ENCODE results near the gene GGA2. TPM values are rescaled to one million over a fixed set of nuclear protein-coding genes. Genes with fewer than 3 reads are reported as not detected.

The GGA2 gene
- total RNA-seq, 1 experiment from 2014 or later = 85.1 TPM

DNA sequence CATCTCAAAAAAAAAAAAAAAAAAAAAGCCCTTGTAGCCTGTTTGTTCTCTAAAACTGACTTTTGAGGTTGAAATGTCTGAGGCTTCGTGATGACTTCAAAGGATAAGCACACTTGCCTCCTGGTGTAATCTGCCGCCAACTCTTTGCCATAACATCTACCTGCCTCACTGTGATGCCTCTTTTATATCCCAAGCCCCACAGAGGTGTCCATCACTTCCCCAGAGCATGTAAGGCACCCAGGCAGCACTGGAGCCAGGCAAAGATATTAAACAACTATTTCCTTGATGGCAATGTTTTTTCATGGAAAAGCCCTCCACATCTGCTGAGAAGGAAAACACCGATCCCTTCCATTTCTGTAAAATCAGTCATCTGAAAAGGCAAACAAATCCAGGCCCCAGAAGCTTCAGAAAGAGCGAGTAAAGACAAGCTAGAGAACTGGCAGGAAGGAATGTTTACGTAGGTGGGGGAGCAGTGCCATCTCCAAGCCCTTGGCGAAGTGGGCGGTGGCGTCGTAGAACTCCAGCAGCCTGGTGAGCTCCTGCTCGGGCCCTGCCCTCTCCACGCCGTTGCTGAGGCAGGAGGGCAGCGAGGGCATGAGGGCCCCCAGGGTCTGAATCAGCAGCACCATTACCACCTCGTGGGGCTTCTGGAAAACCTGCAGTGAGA, 85.9 kb downstream of the GGA2 start:
- no peaks in the 10 kb centered on the region for H3K79me2 ChIP-seq (ENCODE audit: low read depth)
- no peaks in the 10 kb centered on the region; the same call in 1 of the 2 replicates for H4K20me1 ChIP-seq (ENCODE audit: insufficient read depth)
- ChIA-PET CTCF (interaction anchor here (0.6 kb wide), 1 partner anchor 121 kb away, joined by 3 read pairs; no protein-coding TSS in a partner anchor), POLR2A (ENCODE audit: unreplicated experiment) (no interaction called here)
- H3K36me3 ChIP-seq (ENCODE audit: low read depth) = no peaks in the 10 kb centered on the region; the same call in 1 of the 2 replicates
- intact Hi-C loops (cut with micrococcal nuclease; ENCODE audit: unreplicated experiment) = loop anchor here (5.0 kb wide), 1 partner anchor 167 kb away; no protein-coding TSS in a partner anchor
- no peak for DNase-seq
- BruUV-seq (replicated peaks) = no TSS peak
- H3K4me1 ChIP-seq (replicated peaks; ENCODE audit: insufficient read depth) = peaks cover 18% of the 10 kb centered on the region
- H3K27me3 ChIP-seq (ENCODE audit: insufficient read depth, low read depth) = no peaks in the 10 kb centered on the region
- no peak overlapping the region for H3K4me2 ChIP-seq
- TF ChIP-seq, protein P1, sequence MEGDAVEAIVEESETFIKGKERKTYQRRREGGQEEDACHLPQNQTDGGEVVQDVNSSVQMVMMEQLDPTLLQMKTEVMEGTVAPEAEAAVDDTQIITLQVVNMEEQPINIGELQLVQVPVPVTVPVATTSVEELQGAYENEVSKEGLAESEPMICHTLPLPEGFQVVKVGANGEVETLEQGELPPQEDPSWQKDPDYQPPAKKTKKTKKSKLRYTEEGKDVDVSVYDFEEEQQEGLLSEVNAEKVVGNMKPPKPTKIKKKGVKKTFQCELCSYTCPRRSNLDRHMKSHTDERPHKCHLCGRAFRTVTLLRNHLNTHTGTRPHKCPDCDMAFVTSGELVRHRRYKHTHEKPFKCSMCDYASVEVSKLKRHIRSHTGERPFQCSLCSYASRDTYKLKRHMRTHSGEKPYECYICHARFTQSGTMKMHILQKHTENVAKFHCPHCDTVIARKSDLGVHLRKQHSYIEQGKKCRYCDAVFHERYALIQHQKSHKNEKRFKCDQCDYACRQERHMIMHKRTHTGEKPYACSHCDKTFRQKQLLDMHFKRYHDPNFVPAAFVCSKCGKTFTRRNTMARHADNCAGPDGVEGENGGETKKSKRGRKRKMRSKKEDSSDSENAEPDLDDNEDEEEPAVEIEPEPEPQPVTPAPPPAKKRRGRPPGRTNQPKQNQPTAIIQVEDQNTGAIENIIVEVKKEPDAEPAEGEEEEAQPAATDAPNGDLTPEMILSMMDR (conservative IDR thresholded peaks at IDR 0.05) = no peak
- TF ChIP-seq EZH2 (IDR thresholded peaks at IDR 0.05; ENCODE audit: low read depth) = no peak
- H3K9me3 ChIP-seq (ENCODE audit: insufficient read depth, low read depth) = no peaks in the 10 kb centered on the region
- H3K9me2 ChIP-seq (ENCODE audit: insufficient read depth) = no peaks in the 10 kb centered on the region
- no peak overlapping the region for H2AFZ ChIP-seq
- peaks cover 13% of the 10 kb centered on the region for H3F3A ChIP-seq (ENCODE audit: insufficient read depth, low read depth)
- H3K27ac ChIP-seq = peak overlapping the region; percentile 48
- H3K4me3 ChIP-seq = no peak overlapping the region

DNA sequence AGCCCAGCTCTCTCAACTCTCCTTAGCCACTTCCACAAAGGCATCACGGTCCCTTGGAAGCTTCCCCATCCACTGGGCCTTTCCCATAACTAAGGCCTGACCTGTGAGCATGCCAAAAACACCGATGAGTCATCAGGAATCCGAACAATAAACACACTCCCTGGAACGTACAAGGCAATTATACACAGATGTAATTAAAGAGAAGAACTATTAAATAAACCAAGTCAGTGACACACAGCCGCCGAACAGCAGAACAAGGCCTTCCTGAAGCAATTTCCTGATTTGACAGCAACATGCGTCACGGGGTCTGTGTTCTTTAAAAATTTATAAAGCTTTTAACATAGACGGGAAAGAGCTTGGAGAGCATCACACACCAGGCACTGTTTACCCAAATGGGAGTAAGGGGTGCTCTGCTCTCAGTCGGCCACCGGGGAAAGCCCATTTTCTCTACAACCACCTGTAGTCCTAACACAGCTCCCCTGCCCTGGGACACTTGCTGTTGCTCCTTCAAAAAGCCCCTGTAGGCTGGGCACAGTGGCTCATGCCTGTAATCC, 86.7 kb downstream of the GGA2 start:
- peaks cover 18% of the 10 kb centered on the region for H3K4me1 ChIP-seq (replicated peaks; ENCODE audit: insufficient read depth)
- DNase-seq = peak; percentile 62 to 88
- intact Hi-C loops (cut with micrococcal nuclease; ENCODE audit: unreplicated experiment) = loop anchor here (5.0 kb wide), 1 partner anchor 166 kb away; no protein-coding TSS in a partner anchor
- H3K4me2 ChIP-seq = peak overlapping the region; percentile 36
- POLR2A ChIA-PET (ENCODE audit: unreplicated experiment) = interaction anchor here (0.7 kb wide), 1 partner anchor 58 kb away, joined by 7 read pairs; no protein-coding TSS in a partner anchor
- no peak overlapping the region for H2AFZ ChIP-seq
- no TSS peak for BruUV-seq (replicated peaks)
- no peaks in the 10 kb centered on the region for H3K9me3 ChIP-seq (ENCODE audit: insufficient read depth, low read depth)
- H3K9me2 ChIP-seq (ENCODE audit: insufficient read depth) = no peaks in the 10 kb centered on the region
- CTCF ChIA-PET = no interaction called here
- peaks cover 3% of the 10 kb centered on the region; the same call in 1 of the 2 replicates for H3K36me3 ChIP-seq (ENCODE audit: low read depth)
- H3K4me3 ChIP-seq = no peak overlapping the region
- no peaks in the 10 kb centered on the region; the same call in 1 of the 2 replicates for H4K20me1 ChIP-seq (ENCODE audit: insufficient read depth)
- H3F3A ChIP-seq (ENCODE audit: insufficient read depth, low read depth) = peaks cover 13% of the 10 kb centered on the region
- no peaks in the 10 kb centered on the region for H3K79me2 ChIP-seq (ENCODE audit: low read depth)
- H3K27ac ChIP-seq = peak overlapping the region; percentile 48
- no peaks in the 10 kb centered on the region for H3K27me3 ChIP-seq (ENCODE audit: insufficient read depth, low read depth)
- TF ChIP-seq, protein P1 (conservative IDR thresholded peaks at IDR 0.05) = no peak
- TF ChIP-seq EZH2 (IDR thresholded peaks at IDR 0.05; ENCODE audit: low read depth) = no peak

DNA sequence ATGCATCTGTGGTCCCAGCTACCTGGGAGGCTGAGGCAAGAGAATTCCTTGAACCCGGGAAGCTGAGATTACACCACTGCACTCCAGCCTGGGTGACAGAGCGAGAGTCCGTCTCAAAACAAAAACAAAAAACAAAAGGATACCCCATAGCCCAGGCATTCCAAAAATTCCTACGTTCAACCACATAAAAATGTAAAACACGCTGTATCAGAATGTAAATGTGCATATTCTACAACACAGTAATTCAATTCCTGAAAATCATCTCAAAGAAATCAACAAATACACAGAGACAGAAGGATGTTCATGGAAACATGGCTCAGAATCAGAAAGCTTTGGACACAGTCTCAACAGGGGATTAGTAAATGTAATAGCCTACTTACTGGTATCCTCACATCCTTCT, 90.3 kb downstream of the GGA2 start:
- Histone ChIP-seq H3K36me3 (ENCODE audit: low read depth) (peaks cover 10% of the 10 kb centered on the region; the same call in 1 of the 2 replicates), H3K4me3 (no peak overlapping the region), H3F3A (ENCODE audit: insufficient read depth, low read depth) (peaks cover 13% of the 10 kb centered on the region), H2AFZ (no peak overlapping the region), H3K27me3 (ENCODE audit: insufficient read depth, low read depth) (no peaks in the 10 kb centered on the region), H3K9me2 (ENCODE audit: insufficient read depth) (no peaks in the 10 kb centered on the region), H3K4me2 (no peak overlapping the region), H3K27ac (no peak overlapping the region), H3K9me3 (ENCODE audit: insufficient read depth, low read depth) (no peaks in the 10 kb centered on the region), H3K79me2 (ENCODE audit: low read depth) (no peaks in the 10 kb centered on the region), H3K4me1 (replicated peaks; ENCODE audit: insufficient read depth) (peaks cover 18% of the 10 kb centered on the region), H4K20me1 (ENCODE audit: insufficient read depth) (no peaks in the 10 kb centered on the region)
- no peak for DNase-seq
- ChIA-PET POLR2A (ENCODE audit: unreplicated experiment) (no interaction called here), CTCF (no interaction called here)
- BruUV-seq (replicated peaks) = no TSS peak
- intact Hi-C loops (cut with micrococcal nuclease; ENCODE audit: unreplicated experiment) = loop anchor here (5.0 kb wide), 1 partner anchor 163 kb away; no protein-coding TSS in a partner anchor
- no peak for TF ChIP-seq EZH2 (IDR thresholded peaks at IDR 0.05; ENCODE audit: low read depth)
- TF ChIP-seq, protein P1 (conservative IDR thresholded peaks at IDR 0.05) = no peak
